RWPE1 (cell line): ENCODE data around the gene OR6C74.

Experiments
- CTCF ChIA-PET: fragments of 350-600 bp; sonication (Branson Sonifier 250); formaldehyde crosslinking; extraction: SDS; loops from one replicate; lab custom pipeline; 2021; lab: Yijun Ruan, JAX
- POLR2A ChIA-PET: fragments of 400-600 bp; formaldehyde crosslinking; extraction: SDS; loops from one replicate; lab custom pipeline; 2020; ENCODE audit warnings: antibody characterized with exemption; ENCODE audit not compliant: low non-redundant PET; lab: Yijun Ruan, JAX
- DNase-seq: peaks from one replicate; pipeline ENCODE4 v3.0.0; 2012; ENCODE audit warnings: low spot score
- H3K27ac ChIP-seq: fragments of 450-650 bp; 2 replicates; pipeline ENCODE4 v1.5.1; 2017
- CTCF ChIP-seq: fragments of 450-650 bp; conservative IDR thresholded peaks from 2 replicates; pipeline ENCODE4 v1.5.1; 2017; ENCODE audit warnings: low read depth, mild to moderate bottlenecking

The OR6C74 gene

GRCh38 chr12:55256831-55257230 is 12.4 kb downstream of the OR6C74 start:
- H3K27ac ChIP-seq: no peak overlapping the region
- CTCF ChIA-PET: no interaction called here
- no peak for DNase-seq
- no peak for TF ChIP-seq CTCF
- POLR2A ChIA-PET: no interaction called here

- no peak overlapping the region for H3K27ac ChIP-seq
- DNase-seq: no peak
- ChIA-PET CTCF (no interaction called here), POLR2A (no interaction called here)
- no peak for TF ChIP-seq CTCF
These were observed 13.9 kb downstream of the OR6C74 start for GRCh38 chr12:55258303-55258702.

- no peak overlapping the region for H3K27ac ChIP-seq
- no peak for DNase-seq
- POLR2A ChIA-PET: no interaction called here
- no peak for TF ChIP-seq CTCF
- CTCF ChIA-PET: no interaction called here
These were observed 36.6 kb downstream of the OR6C74 start for GRCh38 chr12:55280991-55281390.

- ChIA-PET CTCF (interaction anchor here (0.7 kb wide), 1 partner anchor 48 kb away, joined by 4 read pairs; no protein-coding TSS in a partner anchor), POLR2A (no interaction called here)
- no peak for TF ChIP-seq CTCF
- no peak for DNase-seq
- no peak overlapping the region for H3K27ac ChIP-seq
These were observed 45.6 kb downstream of the OR6C74 start for GRCh38 chr12:55289999-55290398.
